ENCODE data around the gene RUFY4.

RUFY4 gene

GRCh38 chr2:218024871-218025270 is 44.2 kb upstream of the RUFY4 start:
- Histone ChIP-seq H3K36me3 (ENCODE audit: insufficient read depth, low read length) (no peaks in the 10 kb centered on the region), H3K27me3 (ENCODE audit: insufficient read depth, low read length) (0 out of 2 replicates have a peak, but pooled peaks cover 5% of the 10 kb centered on the region), H3K9ac (ENCODE audit: low read length) (no peak overlapping the region), H3K9me3 (ENCODE audit: low read length) (no peaks in the 10 kb centered on the region), H4K20me1 (ENCODE audit: insufficient read depth, low read length) (no peaks in the 10 kb centered on the region), H3K4me3 (ENCODE audit: low read depth, low read length, poor library complexity, severe bottlenecking) (no peak overlapping the region), H3F3A (ENCODE audit: insufficient read depth, low read length) (no peaks in the 10 kb centered on the region), H3K4me1 (ENCODE audit: insufficient read depth, low read length, severe bottlenecking) (no peaks in the 10 kb centered on the region), H3K4me2 (ENCODE audit: low read length) (no peak overlapping the region), H3K79me2 (ENCODE audit: insufficient read depth, low read length) (no peaks in the 10 kb centered on the region), H2AFZ (ENCODE audit: low read length) (no peak overlapping the region), H3K27ac (ENCODE audit: low read depth, low read length, poor library complexity, severe bottlenecking) (no peak overlapping the region), H3K9me2 (ENCODE audit: low read depth, low read length) (no peaks in the 10 kb centered on the region)
- TF ChIP-seq EZH2 (IDR thresholded peaks at IDR 0.05; ENCODE audit: borderline replicate concordance, low read length) (no peak), CTCF (IDR thresholded peaks at IDR 0.05; ENCODE audit: low read length) (no peak)

GRCh38 chr2:218026244-218026643 is 42.8 kb upstream of the RUFY4 start:
- Histone ChIP-seq H3K36me3 (ENCODE audit: insufficient read depth, low read length) (no peaks in the 10 kb centered on the region), H3K4me3 (ENCODE audit: low read depth, low read length, poor library complexity, severe bottlenecking) (no peak overlapping the region), H3F3A (ENCODE audit: insufficient read depth, low read length) (no peaks in the 10 kb centered on the region), H3K9me3 (ENCODE audit: low read length) (no peaks in the 10 kb centered on the region), H4K20me1 (ENCODE audit: insufficient read depth, low read length) (no peaks in the 10 kb centered on the region), H2AFZ (ENCODE audit: low read length) (no peak overlapping the region), H3K79me2 (ENCODE audit: insufficient read depth, low read length) (no peaks in the 10 kb centered on the region), H3K4me2 (ENCODE audit: low read length) (no peak overlapping the region), H3K27me3 (ENCODE audit: insufficient read depth, low read length) (0 out of 2 replicates have a peak, but pooled peaks cover 3% of the 10 kb centered on the region), H3K9me2 (ENCODE audit: low read depth, low read length) (no peaks in the 10 kb centered on the region), H3K4me1 (ENCODE audit: insufficient read depth, low read length, severe bottlenecking) (no peaks in the 10 kb centered on the region), H3K27ac (ENCODE audit: low read depth, low read length, poor library complexity, severe bottlenecking) (no peak overlapping the region), H3K9ac (ENCODE audit: low read length) (no peak overlapping the region)
- no peak for TF ChIP-seq EZH2 (IDR thresholded peaks at IDR 0.05; ENCODE audit: borderline replicate concordance, low read length)
- no peak for TF ChIP-seq CTCF (IDR thresholded peaks at IDR 0.05; ENCODE audit: low read length)

- Histone ChIP-seq H3K27me3 (ENCODE audit: insufficient read depth, low read length) (0 out of 2 replicates have a peak, but pooled peaks cover 3% of the 10 kb centered on the region), H3K4me3 (ENCODE audit: low read depth, low read length, poor library complexity, severe bottlenecking) (no peak overlapping the region), H3K4me1 (ENCODE audit: insufficient read depth, low read length, severe bottlenecking) (no peaks in the 10 kb centered on the region), H3K4me2 (ENCODE audit: low read length) (no peak overlapping the region), H4K20me1 (ENCODE audit: insufficient read depth, low read length) (no peaks in the 10 kb centered on the region), H3K9ac (ENCODE audit: low read length) (no peak overlapping the region), H3K79me2 (ENCODE audit: insufficient read depth, low read length) (no peaks in the 10 kb centered on the region), H3K9me3 (ENCODE audit: low read length) (no peaks in the 10 kb centered on the region), H3K9me2 (ENCODE audit: low read depth, low read length) (no peaks in the 10 kb centered on the region), H3K36me3 (ENCODE audit: insufficient read depth, low read length) (no peaks in the 10 kb centered on the region), H3K27ac (ENCODE audit: low read depth, low read length, poor library complexity, severe bottlenecking) (no peak overlapping the region), H2AFZ (ENCODE audit: low read length) (no peak overlapping the region), H3F3A (ENCODE audit: insufficient read depth, low read length) (no peaks in the 10 kb centered on the region)
- TF ChIP-seq EZH2 (IDR thresholded peaks at IDR 0.05; ENCODE audit: borderline replicate concordance, low read length) (no peak), CTCF (IDR thresholded peaks at IDR 0.05; ENCODE audit: low read length) (no peak)
These were observed 42.2 kb upstream of the RUFY4 start for GRCh38 chr2:218026676-218027425.

All from OCI-LY1 (cell line).